Left lung (tissue), 10 donors: Measurements from ENCODE around the gene ANXA1. TPM values are rescaled to one million over a fixed set of nuclear protein-coding genes. Genes with fewer than 3 reads are reported as not detected.

Experiments
- ATAC-seq: fragments of 200-7000 bp; cut with Tn5 transposase; one replicate; pipeline ENCODE4 v1.9.1; 2020; ENCODE audit warnings: moderate library complexity
- DNase-seq, 4 donors: peaks; one replicate each; pipeline ENCODE4 v3.0.0-alpha.2; 2013 to 2020
- H3K27ac ChIP-seq, 2 donors: fragments of 200-600 bp; sonication (generic) in 1 of 2; one replicate each; pipeline versions ENCODE4 v1.5.0 to v1.8.0; 2020 to 2021
- H3K27me3 ChIP-seq, 2 donors: fragments of 200-600 bp; sonication (generic) in 1 of 2; one replicate each; pipeline versions ENCODE4 v1.5.0 to v1.8.0; 2020 to 2021
- H3K36me3 ChIP-seq, 2 donors: fragments of 200-600 bp; sonication (generic) in 1 of 2; one replicate each; pipeline versions ENCODE4 v1.5.0 to v1.8.0; 2020 to 2021
- H3K4me1 ChIP-seq, 2 donors: fragments of 200-600 bp; one replicate each; pipeline ENCODE4 v1.8.0; 2021
- H3K4me3 ChIP-seq, 2 donors: fragments of 200-600 bp; sonication (generic) in 1 of 2; one replicate each; pipeline versions ENCODE4 v1.5.0 to v1.8.0; 2020 to 2021; ENCODE audit warnings: mild to moderate bottlenecking in 1 of 2
- H3K9me3 ChIP-seq, 2 donors: fragments of 200-600 bp; sonication (generic) in 1 of 2; one replicate each; pipeline versions ENCODE4 v1.5.0 to v1.8.0; 2020 to 2021
- CTCF ChIP-seq, 2 donors: fragments of 200-600 bp; sonication (generic) in 1 of 2; IDR thresholded peaks; one replicate each; pipeline versions ENCODE4 v1.5.0 to v1.8.0; 2021; ENCODE audit warnings: antibody characterized with exemption in 2 of 2
- intact Hi-C, 2 donors: fragments of 100-400 bp; cut with DNase I; formaldehyde crosslinking; loops; one replicate each; pipeline versions ENCODE4 v1.11.2 to v1.14.2; 2022
- polyA plus RNA-seq, 6 donors: library from polyadenylated mRNA; unstranded; fragments of 120-200 nt; gene quantifications; one replicate each; pipeline ENCODE4 v1.2.1, GENCODE V29; 2013; ENCODE audit not compliant: insufficient read length in 6 of 6
- total RNA-seq, 2 donors: library from RNA; stranded (reverse); fragmentation: NEBNext Ultra II Directional; extraction: Animal tissue kit (Norgen Biotek cat#: 25700); gene quantifications; one replicate each; pipeline ENCODE4 v1.2.1, GENCODE V29; 2021
- donor health status: DM: no; HTN: yes; CAD: no.
- donor health status: DM: no; HTN: no; CAD: no.

Gene ANXA1
- total and polyA plus RNA-seq, 8 donors, result 63.2 to 563 (median 96.0) TPM

GRCh38 chr9:73146111-73146815 is 5.4 kb upstream of the ANXA1 start:
- Histone ChIP-seq H3K27ac (peak overlapping the region in 1 of 2 donors; percentile 50), H3K4me1 (peaks cover 36 to 80% of the 10 kb centered on the region in 2 donors), H3K36me3 (no peaks in the 10 kb centered on the region), H3K4me3 (no peak overlapping the region), H3K27me3 (no peaks in the 10 kb centered on the region), H3K9me3 (no peaks in the 10 kb centered on the region)
- ATAC-seq (no peak), DNase-seq (no peak)
- intact Hi-C loops, result no loop called here
- no peak for TF ChIP-seq CTCF (IDR thresholded peaks at IDR 0.05)

- no peak overlapping the region for H3K4me3 ChIP-seq
- H3K9me3 ChIP-seq, result no peaks in the 10 kb centered on the region
- intact Hi-C loops, result no loop called here
- H3K36me3 ChIP-seq, result no peaks in the 10 kb centered on the region
- no peak for DNase-seq
- peaks cover 38 to 79% of the 10 kb centered on the region in 2 donors for H3K4me1 ChIP-seq
- ATAC-seq, result no peak
- H3K27ac ChIP-seq, result peak overlapping the region; percentile 85 to 93
- H3K27me3 ChIP-seq, result no peaks in the 10 kb centered on the region
- no peak for TF ChIP-seq CTCF (IDR thresholded peaks at IDR 0.05)
Measured at GRCh38 chr9:73148447-73148937, 3.2 kb upstream of the ANXA1 start.

- DNase-seq (peak in 1 of 4 donors; percentile 41), ATAC-seq (peak; percentile 61)
- intact Hi-C loops, result no loop called here
- TF ChIP-seq CTCF (IDR thresholded peaks at IDR 0.05), result no peak
- peaks cover 32 to 77% of the 10 kb centered on the region in 2 donors for H3K4me1 ChIP-seq
- H3K27ac ChIP-seq, result peak overlapping the region; percentile 85 to 93
- H3K9me3 ChIP-seq, result no peaks in the 10 kb centered on the region
- H3K27me3 ChIP-seq, result no peaks in the 10 kb centered on the region
- peak overlapping the region in 1 of 2 donors; percentile 2 for H3K4me3 ChIP-seq
- H3K36me3 ChIP-seq, result no peaks in the 10 kb centered on the region
Measured at GRCh38 chr9:73149371-73150067, 2.1 kb upstream of the ANXA1 start.

GRCh38 chr9:73152543-73152844 is 829 bp downstream of the ANXA1 start:
- TF ChIP-seq CTCF (IDR thresholded peaks at IDR 0.05), result no peak
- intact Hi-C loops, result no loop called here
- Histone ChIP-seq H3K36me3 (peaks cover 0 to 5% of the 10 kb centered on the region in 2 donors), H3K27me3 (no peaks in the 10 kb centered on the region), H3K9me3 (no peaks in the 10 kb centered on the region), H3K4me3 (peak overlapping the region; percentile 45 to 49), H3K4me1 (peaks cover 48 to 80% of the 10 kb centered on the region in 2 donors), H3K27ac (peak overlapping the region; percentile 86 to 93)
- ATAC-seq (peak; percentile 59), DNase-seq (no peak)

- Histone ChIP-seq H3K4me1 (peaks cover 52 to 80% of the 10 kb centered on the region in 2 donors), H3K27me3 (no peaks in the 10 kb centered on the region), H3K36me3 (peaks cover 0 to 7% of the 10 kb centered on the region in 2 donors), H3K4me3 (peak overlapping the region; percentile 45 to 49), H3K27ac (peak overlapping the region; percentile 86 to 93), H3K9me3 (no peaks in the 10 kb centered on the region)
- TF ChIP-seq CTCF (IDR thresholded peaks at IDR 0.05), result no peak
- intact Hi-C loops, result no loop called here
- peak; percentile 34 for ATAC-seq
- no peak for DNase-seq
Measured at GRCh38 chr9:73152953-73153352, 1.3 kb downstream of the ANXA1 start.
